ENCODE measurements around the gene GUCA2A.
"Not testable (repeated sequence)": the region's sequence is repeated elsewhere in the genome, so short reads cannot be mapped to it uniquely, and the experiment has no call there.

The GUCA2A gene, protein sequence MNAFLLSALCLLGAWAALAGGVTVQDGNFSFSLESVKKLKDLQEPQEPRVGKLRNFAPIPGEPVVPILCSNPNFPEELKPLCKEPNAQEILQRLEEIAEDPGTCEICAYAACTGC

DNA sequence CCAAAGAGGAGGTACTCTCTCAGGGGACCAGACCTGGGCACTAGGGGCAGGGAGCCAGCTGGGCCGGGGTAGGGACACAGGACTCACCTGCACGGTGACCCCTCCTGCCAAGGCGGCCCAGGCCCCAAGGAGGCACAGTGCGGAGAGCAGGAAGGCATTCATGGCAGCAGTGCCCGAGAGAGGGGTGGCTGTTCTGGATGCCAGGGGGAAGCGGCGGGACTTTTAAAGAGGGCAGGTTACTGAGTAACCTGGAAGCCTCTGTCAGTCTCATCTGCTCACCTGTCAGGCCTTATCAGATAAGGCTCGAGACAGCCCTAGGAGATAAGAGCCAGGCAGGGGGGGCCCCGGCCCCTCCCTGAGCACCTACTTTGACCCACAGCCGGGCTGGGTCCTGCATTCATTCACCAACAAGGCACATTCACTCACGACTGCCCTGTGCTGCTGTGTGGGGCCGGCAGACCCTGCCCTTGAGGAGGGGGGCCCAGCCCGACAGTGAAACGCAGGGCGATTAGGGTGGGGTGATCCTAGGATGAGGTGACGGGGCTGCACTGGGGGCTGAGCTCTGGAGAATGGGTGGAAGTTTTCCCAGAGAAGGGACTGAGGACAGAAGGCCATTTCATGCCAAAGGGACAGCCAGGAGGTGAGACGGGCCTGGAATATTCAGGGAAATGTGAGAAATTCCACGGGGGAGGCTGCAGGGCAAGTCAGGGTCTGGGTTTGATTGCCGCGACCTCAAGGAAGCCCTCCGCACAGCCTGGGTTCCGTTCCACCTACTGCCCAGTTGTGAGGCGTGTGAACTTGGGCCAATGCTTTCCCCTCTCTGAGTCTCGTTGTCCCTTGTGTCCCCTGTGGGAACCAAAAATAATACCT is at the start of gene GUCA2A:
Gene GUCA2A, minus strand, starts transcription at position 195 of the 870 bp plus-strand sequence. Its CDS starts 33 bp downstream, at position 162.
- no peak for DNase-seq

DNA sequence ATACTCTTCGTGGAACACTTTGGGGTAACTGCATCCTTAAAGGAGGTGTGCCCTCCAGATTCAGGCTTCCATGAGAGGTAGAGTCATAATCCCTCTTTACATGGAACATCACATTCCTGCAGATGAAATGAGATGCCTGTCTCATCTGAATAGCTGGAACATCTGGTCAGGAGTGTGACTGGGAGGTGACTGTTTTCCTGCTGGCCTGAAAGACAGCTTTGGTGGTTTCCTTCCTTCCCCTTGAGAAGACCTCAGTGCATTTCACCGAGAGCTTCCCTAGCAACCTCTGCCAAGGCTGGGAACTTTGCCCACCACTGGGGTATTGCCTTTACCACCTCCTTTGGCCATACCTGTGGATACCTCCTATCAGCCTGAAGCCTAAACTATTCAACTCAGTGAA is 46.7 kb upstream of the GUCA2A start:
- no peak for DNase-seq

DNA sequence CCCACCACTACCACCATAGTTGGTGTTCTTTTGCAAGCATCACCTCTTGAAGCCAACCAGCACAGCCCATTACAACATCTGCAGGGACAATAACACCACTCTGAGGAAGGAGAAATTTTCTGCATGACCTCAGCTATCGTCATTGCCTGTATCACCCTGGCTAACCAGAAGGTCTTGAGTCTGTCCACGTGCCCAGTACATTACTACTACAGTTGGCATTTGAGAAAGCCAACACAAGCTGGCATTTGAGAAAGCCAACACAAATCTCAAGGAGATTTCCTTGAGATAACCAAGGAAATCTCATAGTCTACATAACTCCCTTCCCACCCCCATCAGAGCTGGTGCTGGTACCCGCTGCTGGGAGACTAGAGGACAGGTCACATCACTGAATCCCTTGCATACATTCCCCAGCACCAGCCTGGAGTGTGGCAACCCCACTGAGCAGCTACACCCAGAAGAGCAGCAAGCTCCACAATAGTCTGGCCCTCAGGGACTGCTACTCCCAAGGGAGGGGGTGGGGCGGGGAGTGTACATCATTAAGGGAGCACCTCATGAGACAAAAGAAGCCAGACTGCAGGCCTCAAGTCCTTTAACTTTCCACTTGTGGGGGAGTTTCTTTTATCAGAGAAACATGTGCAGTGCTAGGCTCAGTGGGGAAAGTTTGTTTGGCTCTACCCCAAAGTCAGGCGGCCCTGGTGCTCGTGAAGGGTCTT is 46.0 kb upstream of the GUCA2A start:
- no peak for DNase-seq

DNA sequence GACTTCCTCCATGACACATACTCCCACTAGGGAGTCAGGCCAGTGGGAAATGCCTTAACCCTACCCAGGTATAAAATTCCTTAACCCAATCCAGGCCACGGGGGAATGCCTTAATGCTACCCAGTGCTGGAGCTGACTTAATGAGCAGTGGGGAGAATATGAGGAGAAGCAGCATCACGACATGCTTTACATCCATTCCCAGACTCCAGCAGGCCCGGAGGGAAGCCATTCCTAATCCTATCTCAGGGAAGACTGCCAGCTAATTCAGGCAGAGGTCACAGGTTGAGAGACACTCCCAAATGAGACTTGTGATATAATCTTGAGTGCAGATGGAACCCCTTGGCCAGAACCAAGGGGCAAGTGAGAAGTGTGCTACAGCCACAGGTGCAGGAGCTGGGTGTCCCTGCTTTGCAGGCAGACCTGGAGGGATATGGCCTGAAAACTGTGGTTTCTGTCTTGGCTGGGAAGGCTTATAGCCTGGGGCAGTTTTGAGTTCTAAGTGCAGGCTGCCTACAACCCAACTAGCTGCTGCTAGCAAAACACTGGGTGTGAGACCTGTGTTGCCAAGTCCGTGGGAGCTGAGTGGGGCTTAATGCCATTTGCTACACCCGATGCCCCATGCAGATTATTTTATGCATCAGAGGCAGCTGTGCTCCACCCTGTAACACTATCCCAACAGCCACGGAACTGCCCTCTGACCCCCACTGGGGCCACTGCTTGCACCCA is 45.1 kb upstream of the GUCA2A start:
- DNase-seq, result no peak

DNA sequence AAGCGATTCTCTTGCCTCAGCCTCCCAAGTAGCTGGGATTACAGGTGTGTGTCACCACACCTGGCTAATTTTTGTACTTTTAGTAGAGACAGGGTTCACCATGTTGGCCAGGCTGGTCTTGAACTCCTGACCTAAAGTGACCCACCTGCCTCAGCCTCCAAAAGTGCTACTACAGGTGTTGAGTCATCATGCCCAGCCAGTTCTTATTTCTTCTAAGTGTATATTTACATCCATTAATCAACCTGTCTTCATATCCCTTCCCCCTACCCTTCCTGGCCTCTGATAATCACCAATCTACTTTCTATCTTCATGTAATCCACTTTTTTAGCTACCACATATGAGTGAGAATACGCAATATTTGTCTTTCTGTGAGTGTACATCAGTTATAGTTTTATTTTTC is 42.4 kb upstream of the GUCA2A start:
- DNase-seq, result not testable (repeated sequence)

DNA sequence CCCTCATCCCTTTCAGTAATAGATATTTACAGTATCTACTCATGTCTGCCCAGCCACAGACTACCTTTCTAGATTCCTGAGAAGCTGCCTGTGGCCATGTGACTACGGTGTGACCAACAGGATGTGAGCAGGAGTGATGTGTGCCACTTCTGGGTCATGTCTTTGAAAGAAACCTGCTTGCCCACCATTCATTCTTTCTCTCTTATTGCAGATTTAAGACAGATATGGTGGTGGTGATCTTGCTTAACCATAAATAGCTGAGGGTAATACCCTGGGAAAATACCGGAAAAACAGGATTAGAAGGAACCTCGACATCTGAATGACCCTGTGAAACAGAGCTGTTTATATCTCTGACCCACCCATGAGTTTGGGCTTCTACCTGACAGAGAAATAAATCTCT is 41.6 kb upstream of the GUCA2A start:
- DNase-seq, result no peak

DNA sequence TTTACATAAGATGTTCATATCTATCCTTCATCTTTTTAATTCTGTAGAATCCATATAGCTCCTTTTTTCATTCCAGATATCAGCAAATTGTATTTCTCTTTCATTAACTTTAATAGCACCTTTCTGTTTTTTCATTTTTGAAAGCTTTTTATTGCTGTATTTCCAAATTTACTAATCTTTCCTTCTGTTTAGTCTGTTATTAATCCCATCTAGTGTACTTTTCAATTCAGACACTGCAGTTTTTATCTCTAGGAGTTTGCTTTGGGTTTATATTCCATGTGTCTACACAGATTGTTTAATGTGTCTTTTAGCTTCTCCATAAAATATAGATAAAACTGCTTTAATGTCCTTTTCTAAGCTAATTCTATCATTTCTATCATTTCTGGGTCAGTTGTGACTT is 37.4 kb upstream of the GUCA2A start:
- no peak for DNase-seq

DNA sequence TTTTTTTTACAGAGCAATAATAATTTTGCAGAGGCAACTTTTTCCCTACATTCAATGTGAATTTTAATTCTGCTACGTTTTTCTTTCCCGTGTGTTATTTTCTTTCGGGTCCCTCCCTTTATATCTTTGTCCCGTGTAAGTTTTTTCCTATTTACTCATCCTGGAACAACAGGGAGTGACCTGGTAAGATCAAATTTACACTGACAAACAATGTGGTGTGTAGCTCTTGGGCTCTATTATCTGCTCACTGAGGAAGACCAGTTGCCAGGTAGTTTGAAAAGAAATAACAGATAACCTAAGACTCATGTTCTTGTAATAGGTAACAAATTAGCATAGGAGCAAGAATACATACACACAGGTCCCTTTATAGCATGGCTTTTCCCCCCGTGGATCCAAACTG is 33.7 kb upstream of the GUCA2A start:
- no peak for DNase-seq

DNA sequence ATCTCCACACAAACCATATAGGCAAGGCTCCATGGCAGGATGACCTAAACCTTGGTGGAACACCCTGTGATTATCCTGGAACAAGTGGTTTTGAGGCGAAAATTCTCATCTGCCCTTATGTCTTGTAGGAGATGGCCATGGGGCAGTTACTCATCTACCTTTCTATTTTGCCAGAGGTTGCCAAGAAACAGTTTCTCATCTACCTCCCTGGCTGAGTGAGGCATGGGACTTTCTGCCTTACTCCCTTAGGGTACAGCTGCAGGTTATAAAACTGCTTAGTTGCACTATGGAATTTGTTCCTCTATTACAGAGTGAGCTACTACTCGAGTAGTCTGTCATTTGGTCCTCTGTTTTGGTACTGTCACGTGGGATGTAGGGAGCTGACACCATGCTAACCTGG is 31.3 kb upstream of the GUCA2A start:
- no peak for DNase-seq

DNA sequence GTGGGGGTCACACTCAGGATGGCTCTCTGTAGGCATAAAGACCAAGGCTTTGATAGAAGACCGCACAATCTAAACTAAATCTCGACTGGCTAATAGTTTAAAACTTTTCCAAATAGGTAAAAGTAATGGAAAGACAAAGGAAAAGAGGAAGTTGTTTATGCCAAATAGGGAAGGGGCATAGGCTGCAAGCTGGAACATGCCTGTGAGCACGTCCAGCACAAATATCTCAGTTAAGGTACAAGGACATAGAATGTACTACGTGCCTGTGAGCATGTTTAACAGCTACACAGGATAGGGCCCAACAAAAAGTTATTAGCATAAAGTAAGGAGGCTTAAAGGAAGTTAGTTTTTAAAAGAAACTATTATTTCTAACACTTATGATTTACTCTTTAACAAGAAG is 27.6 kb upstream of the GUCA2A start:
- DNase-seq, result no peak

DNA sequence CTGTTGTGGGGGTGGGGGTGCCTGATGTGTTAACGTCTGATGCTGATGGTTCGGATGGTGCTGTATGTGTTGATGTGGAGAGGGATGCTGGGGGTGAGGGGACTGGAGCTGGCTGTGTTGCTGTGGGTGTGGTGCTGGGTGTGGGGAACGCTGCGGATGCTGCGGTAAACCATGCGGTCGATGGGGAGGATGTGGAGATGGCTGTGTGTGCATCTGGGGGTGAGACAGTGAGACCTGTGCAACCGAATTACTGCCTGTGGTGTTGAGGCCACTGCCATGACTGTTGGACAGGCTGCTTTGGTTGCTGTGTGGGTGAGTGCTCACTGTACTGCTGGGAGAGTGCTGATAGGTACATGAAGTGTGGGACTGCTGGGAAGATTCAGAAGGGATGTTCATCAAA is 26.8 kb upstream of the GUCA2A start:
- no peak for DNase-seq

DNA sequence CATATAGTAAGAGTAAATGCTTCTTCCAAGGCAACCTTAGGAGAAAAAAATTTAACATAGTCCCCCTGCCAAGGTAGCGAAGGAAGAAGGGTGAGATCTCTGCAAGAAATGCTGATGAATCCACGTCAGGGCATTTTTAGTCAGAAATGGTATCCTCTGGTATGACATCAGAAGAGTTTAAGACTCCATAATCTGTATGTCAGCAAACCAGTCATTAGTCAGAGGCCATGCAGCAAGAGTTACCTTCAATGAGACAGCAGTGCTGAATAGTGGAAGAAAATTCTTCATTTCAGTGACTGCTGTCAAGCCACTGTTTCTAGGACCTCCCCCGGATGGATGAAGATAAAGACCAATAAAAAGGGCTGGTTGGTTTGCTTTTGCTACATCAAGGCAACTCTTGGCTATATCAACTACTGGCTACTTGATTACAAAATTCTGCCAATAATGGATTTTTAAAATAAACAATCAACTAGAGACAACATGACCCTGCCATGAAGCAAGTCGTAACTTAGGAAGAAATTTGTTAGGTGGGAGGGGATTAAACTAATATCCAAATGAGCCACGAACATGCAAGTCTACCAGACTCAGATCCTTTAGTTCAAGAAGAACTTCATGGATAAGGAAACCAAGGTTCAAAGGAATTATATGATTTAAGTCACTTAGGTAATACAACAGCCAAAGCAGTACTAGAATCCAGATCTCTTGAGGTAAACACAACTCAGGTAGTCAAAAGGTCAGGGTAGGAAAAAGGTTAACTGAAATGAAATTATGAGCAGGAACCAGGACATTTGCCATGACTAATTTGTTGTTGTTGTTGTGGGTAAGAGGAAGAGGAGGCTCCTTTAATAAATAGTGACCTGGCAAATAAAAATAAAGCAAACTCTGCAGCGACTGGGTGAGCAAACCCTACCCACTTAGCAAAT is 25.6 kb upstream of the GUCA2A start:
- no peak for DNase-seq

DNA sequence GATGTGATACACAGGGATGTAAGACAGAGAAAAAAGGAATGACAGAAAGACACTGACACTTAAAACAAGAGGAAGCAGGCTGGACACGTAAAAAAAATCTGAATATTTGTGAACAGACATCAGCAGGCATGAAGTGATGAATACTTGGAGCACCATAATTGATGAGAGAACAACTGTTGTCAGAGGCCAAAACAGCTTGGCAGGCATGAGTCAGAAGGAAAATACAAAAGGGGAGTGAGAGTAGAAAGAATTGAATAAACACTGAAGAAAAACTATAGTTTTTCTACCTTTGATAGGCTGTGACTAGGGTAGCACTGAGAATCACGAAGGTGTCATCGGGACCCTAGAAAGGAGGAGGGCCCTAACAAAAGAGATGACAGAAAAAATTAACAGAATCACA is 21.6 kb upstream of the GUCA2A start:
- DNase-seq, result no peak

DNA sequence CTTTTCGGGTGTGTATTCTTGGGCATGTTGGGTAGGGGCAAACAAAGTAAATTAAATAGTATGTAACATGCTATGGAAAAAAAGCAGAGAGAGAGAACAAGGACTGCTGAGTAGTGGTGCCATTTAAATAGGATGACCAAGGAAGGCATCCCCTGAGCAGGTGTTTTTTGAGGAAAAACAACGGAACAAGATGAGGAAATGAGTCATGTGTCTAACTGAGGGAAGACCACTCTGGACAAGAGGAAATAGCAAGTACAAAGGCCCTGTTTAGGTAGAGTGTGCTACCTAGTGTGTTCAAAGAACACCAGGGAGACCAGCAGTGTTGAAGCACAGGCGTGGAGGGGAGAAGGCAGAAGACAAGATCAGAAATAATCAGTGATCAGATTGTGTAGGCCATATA is 20.1 kb upstream of the GUCA2A start:
- DNase-seq, result no peak

DNA sequence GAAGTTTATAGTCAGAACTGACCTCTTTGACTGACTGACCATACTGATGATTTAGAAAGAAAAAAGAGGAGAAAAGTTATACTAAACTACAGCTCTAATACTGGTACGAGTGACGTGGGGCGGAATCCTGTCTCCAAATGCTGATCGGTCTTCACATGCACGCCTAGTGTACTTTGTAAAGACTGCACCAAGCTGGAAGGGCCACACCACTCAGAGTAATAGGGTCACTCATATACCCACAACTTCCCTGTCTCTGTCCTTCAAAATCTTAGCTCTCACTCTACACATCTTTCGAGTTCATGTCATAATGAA is 19.4 kb upstream of the GUCA2A start:
- no peak for DNase-seq

DNA sequence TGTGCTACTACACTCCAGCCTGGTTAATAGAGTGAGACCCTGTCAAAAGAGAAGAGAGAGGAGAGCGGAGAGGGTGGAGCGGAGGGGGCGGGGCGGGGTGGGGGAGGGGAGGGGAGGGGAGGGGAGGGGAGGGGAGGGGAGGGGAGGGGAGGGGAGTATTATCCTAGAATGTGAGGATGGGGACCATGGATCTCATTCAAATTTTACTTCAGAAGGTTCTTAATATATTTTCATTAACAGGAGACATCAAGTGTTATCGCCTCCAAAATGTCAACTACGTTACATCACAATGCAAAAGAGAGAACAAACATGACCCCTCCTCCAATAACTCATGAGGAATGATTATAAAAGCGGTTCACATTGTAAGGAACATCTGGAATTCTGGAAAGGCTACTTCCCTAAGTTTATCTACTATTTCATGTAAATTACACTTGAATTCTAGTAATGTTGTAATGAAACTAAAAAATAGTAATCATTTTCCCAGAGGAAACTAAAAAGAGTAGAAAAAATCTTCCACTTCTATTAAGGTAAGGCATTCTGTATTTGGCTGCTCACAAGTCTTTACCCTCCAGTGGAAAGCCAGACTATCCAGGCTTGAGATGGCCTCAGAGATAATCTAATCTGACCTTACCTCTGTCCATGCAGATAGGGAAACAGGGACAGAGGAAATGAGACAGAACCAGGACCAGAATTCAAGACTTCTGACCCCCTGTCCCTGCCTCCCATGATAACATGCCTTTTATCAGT is 18.8 kb upstream of the GUCA2A start:
- DNase-seq, result no peak

DNA sequence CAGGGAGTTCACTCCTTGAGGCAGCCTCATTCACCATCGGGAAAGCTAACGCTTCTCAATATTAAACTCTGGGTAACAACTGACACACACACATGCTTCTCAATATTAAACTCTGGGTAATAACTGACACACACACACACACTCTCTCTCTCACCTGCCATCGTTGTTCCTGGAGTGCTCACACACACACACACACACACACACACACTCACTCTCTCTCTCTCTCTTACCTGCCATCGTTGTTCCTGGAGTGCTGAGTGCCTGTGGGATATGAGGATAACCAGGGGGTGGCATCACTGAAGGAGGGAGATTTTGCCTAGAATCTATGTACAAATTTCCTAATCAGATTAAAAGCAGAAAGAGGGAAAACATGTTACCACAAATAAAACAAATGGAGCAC is 17.1 kb upstream of the GUCA2A start:
- DNase-seq, result no peak

DNA sequence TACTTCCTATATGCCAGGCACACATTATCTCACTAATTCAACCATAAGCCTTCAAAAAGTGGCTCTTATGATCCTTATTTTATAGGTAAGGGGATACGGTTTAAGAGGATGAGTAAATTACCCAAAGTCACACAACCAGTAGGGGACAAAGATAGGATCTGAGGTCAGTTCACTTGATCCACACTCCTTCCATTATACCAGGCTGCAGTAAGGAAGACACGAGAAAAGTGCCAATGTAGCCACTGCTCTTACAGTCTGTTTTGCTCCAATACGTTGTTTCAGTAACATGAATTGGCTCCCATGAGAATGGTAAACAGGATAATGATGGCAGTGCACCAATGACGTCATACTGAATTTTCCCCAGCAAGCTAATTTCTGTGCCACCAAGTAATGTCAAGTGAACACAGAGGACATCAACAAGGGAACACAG is 15.4 kb upstream of the GUCA2A start:
- no peak for DNase-seq

DNA sequence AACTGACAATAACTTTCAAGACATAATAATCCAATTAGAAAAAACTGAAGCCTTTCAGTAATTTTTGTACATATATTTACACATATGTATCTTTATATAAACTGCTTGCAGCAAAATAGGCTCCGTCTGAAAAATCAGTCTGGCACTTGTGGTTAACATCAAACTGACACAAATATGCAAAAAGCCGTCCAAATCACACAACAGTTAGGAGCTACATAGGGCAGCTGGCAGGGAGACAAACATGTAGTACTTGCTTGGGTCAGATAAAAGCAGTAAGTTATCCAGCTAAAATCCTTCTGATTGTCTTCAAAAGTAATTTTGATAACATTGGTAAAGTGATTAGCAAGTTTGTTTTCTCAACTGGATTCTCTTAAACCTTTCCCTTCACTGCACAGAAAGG is 14.7 kb upstream of the GUCA2A start:
- DNase-seq, result no peak

DNA sequence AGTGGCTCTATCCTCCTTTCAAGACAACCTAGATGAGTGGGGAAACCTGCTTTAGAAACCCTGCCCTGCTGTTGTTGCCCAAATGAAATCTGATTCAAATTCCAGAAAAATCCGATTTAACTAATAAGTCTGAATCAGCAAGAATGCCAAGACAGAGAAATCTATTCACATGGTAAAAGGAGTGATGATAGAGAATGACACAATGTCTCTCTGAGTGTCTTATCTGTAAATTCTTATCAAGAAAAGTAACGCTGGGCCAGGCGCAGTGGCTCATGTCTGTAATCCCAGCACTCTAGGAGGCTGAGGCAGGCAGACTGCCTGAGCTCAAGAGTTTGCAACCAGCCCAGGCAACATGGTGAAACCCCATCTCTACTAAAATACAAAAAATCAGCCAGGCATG is 13.7 kb upstream of the GUCA2A start:
- DNase-seq, result no peak

DNA sequence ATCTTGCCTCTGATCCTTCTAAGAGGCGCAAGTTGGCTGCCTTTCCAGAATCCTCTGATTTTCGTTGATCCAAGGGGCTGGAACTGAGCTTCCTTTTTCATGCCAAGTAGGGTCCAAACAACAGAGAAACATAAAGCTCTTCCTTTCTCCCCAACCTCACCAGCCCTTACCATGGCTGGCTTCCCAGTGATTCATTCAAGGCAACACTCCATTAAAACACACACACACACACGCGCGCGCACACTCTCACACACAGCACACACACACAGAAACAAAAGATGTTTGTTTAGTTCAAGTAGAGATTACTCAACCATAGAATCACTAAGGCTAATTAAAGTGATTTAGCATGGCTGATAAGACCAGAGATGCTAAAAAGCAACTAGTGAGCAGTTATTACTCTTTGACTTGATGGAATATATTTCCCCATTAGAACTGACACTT is 13.0 kb upstream of the GUCA2A start:
- DNase-seq, result no peak
